ENCODE measurements around the gene ZNF444. TPM values are rescaled to one million over a fixed set of nuclear protein-coding genes. Genes with fewer than 3 reads are reported as not detected.
"Not testable (repeated sequence)": the region's sequence is repeated elsewhere in the genome, so short reads cannot be mapped to it uniquely, and the experiment has no call there.

Gene ZNF444
- total and polyA plus RNA-seq, 2 of the 8 experiments (the other 6 are each of a cell fraction or from before 2014, with no cell fraction given) = 49.5 to 54.5 TPM

GRCh38 chr19:56148955-56149655, 8.0 kb downstream of the ZNF444 start:
- H3K23me2 ChIP-seq (ENCODE audit: low read depth, low read length); H3K27me3 ChIP-seq (replicated peaks in 1 of 4; ENCODE audit: control insufficient read depth in 3 of 4, extremely low read depth in 1 of 4, insufficient read depth in 3 of 4, low read length in 3 of 4); POLR2A ChIA-PET (ENCODE audit: partially characterized antibody); H2BK12ac ChIP-seq (ENCODE audit: low read depth, low read length); H2BK120ac ChIP-seq (replicated peaks; ENCODE audit: low read depth, low read length); H3K23ac ChIP-seq (ENCODE audit: insufficient read length); H3K27ac ChIP-seq (ENCODE audit: low read depth, low read length); H3K4me3 ChIP-seq (ENCODE audit: extremely low read depth in 1 of 4, insufficient read depth in 2 of 4, low read depth in 3 of 4, low read length in 4 of 4); H2BK20ac ChIP-seq (ENCODE audit: low read length); H2AFZ ChIP-seq (ENCODE audit: low read length); H4K5ac ChIP-seq (ENCODE audit: insufficient read length, low read depth, low read length); H3K4ac ChIP-seq (replicated peaks; ENCODE audit: insufficient read length, low read depth, low read length); H3K56ac ChIP-seq (replicated peaks; ENCODE audit: insufficient read length, low read depth, low read length); H4K8ac ChIP-seq (ENCODE audit: extremely low read depth, insufficient read depth, low read length); H3K9ac ChIP-seq (replicated peaks in 1 of 4; ENCODE audit: extremely low read depth in 1 of 4, low read depth in 3 of 4, low read length in 3 of 4); H4K91ac ChIP-seq (replicated peaks; ENCODE audit: insufficient read length, low read length); H3K4me2 ChIP-seq (ENCODE audit: insufficient read depth in 1 of 2, low read depth in 2 of 2, low read length in 2 of 2); H3K9me3 ChIP-seq (ENCODE audit: insufficient read depth in 2 of 2, low read depth in 1 of 2, low read length in 1 of 2); H2AK5ac ChIP-seq (ENCODE audit: low read depth, low read length); H3K18ac ChIP-seq (ENCODE audit: extremely low read depth, low read length); H3K79me1 ChIP-seq (ENCODE audit: low read depth, low read length); DNase-seq (ENCODE audit: low read depth in 1 of 2, low spot score in 2 of 2); FAIRE-seq; H2BK15ac ChIP-seq (ENCODE audit: low read length); H2BK5ac ChIP-seq (ENCODE audit: low read depth, low read length); H3K14ac ChIP-seq (ENCODE audit: insufficient read length): not testable (repeated sequence)
- H4K20me1 ChIP-seq (replicated peaks in 1 of 2; ENCODE audit: control insufficient read depth in 1 of 2, insufficient read depth in 2 of 2, low read length in 2 of 2) = peaks cover 3 to 17% of the 10 kb centered on the region in 2 experiments
- CTCF ChIA-PET (ENCODE audit: partially characterized antibody) = interaction anchor here (1.1 kb wide), 1 partner anchor 68 kb away, joined by 3 read pairs; no protein-coding TSS in a partner anchor
- WGBS, 2 experiments (ENCODE audit: extremely low coverage in 1 of 2, insufficient coverage in 1 of 2, insufficient read length in 1 of 2, insufficient replicate concordance in 2 of 2, low coverage in 1 of 2, low lambda C conversion rate in 2 of 2, missing lambda C conversion rate in 1 of 2) = 94% methylated on average over 10 of the region's 12 CpGs; no CpG with 5 or more reads in 1 of the 2 experiments
- H3K79me2 ChIP-seq (ENCODE audit: control insufficient read depth in 1 of 2, insufficient read depth in 2 of 2, low read length in 2 of 2) = peaks cover 0 to 18% of the 10 kb centered on the region in 2 experiments; a peak in 2 of 4 replicates
- peaks cover 5 to 10% (median 7%) of the 10 kb centered on the region in 4 experiments; a peak in 6 of 7 replicates for H3K4me1 ChIP-seq (replicated peaks in 1 of 4; ENCODE audit: control insufficient read depth in 3 of 4, insufficient read depth in 4 of 4, low read length in 3 of 4)
- peaks cover 0 to 22% (median 8%) of the 10 kb centered on the region in 4 experiments; a peak in 5 of 8 replicates for H3K36me3 ChIP-seq (ENCODE audit: control insufficient read depth in 2 of 4, insufficient read depth in 4 of 4, low read length in 3 of 4)

Measured in H1 (cell line).